ENCODE data around the gene S100A16. TPM values are rescaled to one million over a fixed set of nuclear protein-coding genes. Genes with fewer than 3 reads are reported as not detected.
"Not testable (repeated sequence)": the region's sequence is repeated elsewhere in the genome, so short reads cannot be mapped to it uniquely, and the experiment has no call there.

S100A16 gene
- total RNA-seq, 2 donors from 2014 or later: not detected

DNA sequence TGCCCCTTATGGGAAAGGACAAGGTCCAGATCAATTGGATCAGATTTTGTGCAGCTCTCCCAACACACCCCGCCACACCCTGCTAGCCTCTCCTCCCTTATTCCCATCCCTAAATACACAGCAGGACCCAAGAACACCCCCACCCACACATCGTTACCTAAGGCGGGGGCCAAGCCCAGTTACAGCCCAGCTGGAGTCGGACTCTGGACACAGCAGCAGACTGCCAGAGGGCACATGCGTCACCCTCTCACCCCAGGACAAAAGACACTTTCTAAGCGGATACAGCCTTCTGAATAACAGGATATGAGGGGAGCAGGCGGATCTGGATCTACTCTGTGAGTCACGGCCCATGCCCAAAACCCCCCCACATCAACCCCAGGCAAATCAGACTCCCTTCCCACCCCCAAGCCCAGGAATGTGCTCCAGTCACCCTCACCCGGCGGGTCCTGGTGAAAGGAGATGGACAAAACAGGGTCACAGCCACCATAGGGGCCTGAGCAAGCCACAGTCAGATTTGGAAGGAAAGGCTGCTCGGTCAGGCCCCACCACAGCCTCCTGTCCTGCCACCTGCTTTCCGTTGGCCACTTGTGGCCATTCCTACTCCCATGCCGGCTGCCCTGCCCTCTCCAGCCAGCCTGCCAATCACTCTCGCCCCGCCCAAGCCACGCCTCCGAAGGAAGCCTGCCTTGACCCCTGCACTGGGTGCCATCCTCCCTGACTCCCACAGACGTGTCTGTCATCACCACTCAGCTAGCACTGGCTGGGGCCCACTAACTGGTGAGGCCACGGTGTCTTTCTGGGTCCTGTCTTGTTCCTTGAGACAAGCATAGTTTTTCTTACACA lies 4.0 kb downstream of the S100A16 start:
- no peak for ATAC-seq (replicated peaks in 1 of 2)
- Mint-ChIP-seq H3K4me1 (ENCODE audit: low read depth) (no peaks in the 10 kb centered on the region), H3K27me3 (ENCODE audit: low read depth) (no peaks in the 10 kb centered on the region), H3K9me3 (no peaks in the 10 kb centered on the region), H3K36me3 (ENCODE audit: insufficient read depth in 2 of 2) (no peaks in the 10 kb centered on the region), H3K27ac (no peak overlapping the region), H3K4me3 (no peak overlapping the region)
- no peak for DNase-seq

DNA sequence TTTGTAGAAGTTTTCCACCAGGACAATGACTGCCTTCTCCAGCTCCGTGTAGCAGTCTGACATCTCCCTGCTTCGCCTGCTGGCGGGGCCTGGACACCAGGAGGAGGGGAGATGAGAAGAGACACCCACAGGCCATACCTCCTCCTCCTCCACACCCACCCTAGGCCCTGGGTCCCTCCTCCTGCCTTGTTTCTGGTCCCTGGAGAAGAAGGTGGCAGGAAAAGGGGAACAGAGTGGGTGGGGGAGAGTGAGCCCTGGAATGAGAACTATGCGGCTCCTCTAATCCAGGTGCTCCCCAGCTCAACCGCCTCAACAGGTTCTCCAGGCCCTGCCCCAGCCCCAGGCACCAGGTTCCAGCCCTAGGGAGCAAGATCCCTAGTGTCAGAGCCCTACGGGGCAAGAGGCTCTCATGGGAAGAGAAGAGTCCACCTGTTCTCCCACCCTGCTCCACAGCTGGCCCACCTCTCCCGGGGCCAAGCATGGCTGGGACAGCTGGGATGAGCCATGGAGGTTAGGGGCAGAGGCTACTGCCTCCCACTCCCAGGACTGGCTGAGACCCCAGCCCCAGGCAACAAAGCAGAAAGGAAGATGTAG lies 4.8 kb downstream of the S100A16 start:
- no peak overlapping the region for H3K4me3 Mint-ChIP-seq
- no peaks in the 10 kb centered on the region for H3K9me3 Mint-ChIP-seq
- H3K27me3 Mint-ChIP-seq (ENCODE audit: low read depth): no peaks in the 10 kb centered on the region
- H3K36me3 Mint-ChIP-seq (ENCODE audit: insufficient read depth in 2 of 2): no peaks in the 10 kb centered on the region
- H3K27ac Mint-ChIP-seq: no peak overlapping the region
- DNase-seq: no peak
- no peaks in the 10 kb centered on the region for H3K4me1 Mint-ChIP-seq (ENCODE audit: low read depth)
- ATAC-seq (replicated peaks in 1 of 2): no peak

DNA sequence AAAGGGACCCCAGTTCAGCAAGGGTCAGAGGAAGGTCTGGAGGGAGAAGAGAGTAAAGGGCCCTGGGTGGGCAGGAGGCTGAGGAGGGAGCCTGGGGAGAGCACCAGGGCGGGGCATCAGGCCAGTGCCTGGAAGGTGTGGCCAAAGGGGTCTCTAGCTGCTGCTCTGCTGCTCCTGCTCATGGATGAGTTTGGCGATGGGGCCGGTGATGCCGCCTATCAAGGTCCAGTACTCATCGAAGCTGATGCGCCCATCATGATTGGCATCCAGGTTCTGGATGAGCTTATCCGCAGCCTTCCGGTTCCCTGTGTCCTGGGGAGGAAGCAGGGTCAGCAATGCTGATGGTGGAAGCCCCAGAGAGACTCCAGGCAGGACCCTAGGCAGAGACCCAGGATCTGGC lies 5.6 kb downstream of the S100A16 start:
- ATAC-seq (replicated peaks in 1 of 2) (no peak), DNase-seq (no peak)
- no peak overlapping the region for H3K4me3 Mint-ChIP-seq
- no peaks in the 10 kb centered on the region for H3K27me3 Mint-ChIP-seq (ENCODE audit: low read depth)
- H3K36me3 Mint-ChIP-seq (ENCODE audit: insufficient read depth in 2 of 2): no peaks in the 10 kb centered on the region
- no peak overlapping the region for H3K27ac Mint-ChIP-seq
- no peaks in the 10 kb centered on the region for H3K9me3 Mint-ChIP-seq
- H3K4me1 Mint-ChIP-seq (ENCODE audit: low read depth): no peaks in the 10 kb centered on the region

GRCh38 chr1:153606194-153606593 lies 6.7 kb downstream of the S100A16 start:
- no peaks in the 10 kb centered on the region for H3K27me3 Mint-ChIP-seq (ENCODE audit: low read depth)
- H3K4me1 Mint-ChIP-seq (ENCODE audit: low read depth): no peaks in the 10 kb centered on the region
- no peaks in the 10 kb centered on the region for H3K36me3 Mint-ChIP-seq (ENCODE audit: insufficient read depth in 2 of 2)
- H3K27ac Mint-ChIP-seq: no peak overlapping the region
- H3K9me3 Mint-ChIP-seq: no peaks in the 10 kb centered on the region
- no peak overlapping the region for H3K4me3 Mint-ChIP-seq
- ATAC-seq (replicated peaks in 1 of 2): no peak
- no peak for DNase-seq

GRCh38 chr1:153602749-153603148 lies 10.2 kb downstream of the S100A16 start:
- Mint-ChIP-seq H3K4me1 (ENCODE audit: low read depth) (peaks cover 13% of the 10 kb centered on the region), H3K27ac (no peak overlapping the region), H3K36me3 (ENCODE audit: insufficient read depth in 2 of 2) (no peaks in the 10 kb centered on the region), H3K27me3 (ENCODE audit: low read depth) (no peaks in the 10 kb centered on the region), H3K4me3 (no peak overlapping the region), H3K9me3 (no peaks in the 10 kb centered on the region)
- DNase-seq: no peak
- ATAC-seq (replicated peaks in 1 of 2): no peak

GRCh38 chr1:153599847-153600246 lies 13.1 kb downstream of the S100A16 start:
- Mint-ChIP-seq H3K36me3 (ENCODE audit: insufficient read depth in 2 of 2) (no peaks in the 10 kb centered on the region), H3K9me3 (no peaks in the 10 kb centered on the region), H3K4me1 (ENCODE audit: low read depth) (peaks cover 24% of the 10 kb centered on the region), H3K4me3 (no peak overlapping the region), H3K27ac (no peak overlapping the region), H3K27me3 (ENCODE audit: low read depth) (no peaks in the 10 kb centered on the region)
- DNase-seq: no peak
- no peak for ATAC-seq (replicated peaks in 1 of 2)

DNA sequence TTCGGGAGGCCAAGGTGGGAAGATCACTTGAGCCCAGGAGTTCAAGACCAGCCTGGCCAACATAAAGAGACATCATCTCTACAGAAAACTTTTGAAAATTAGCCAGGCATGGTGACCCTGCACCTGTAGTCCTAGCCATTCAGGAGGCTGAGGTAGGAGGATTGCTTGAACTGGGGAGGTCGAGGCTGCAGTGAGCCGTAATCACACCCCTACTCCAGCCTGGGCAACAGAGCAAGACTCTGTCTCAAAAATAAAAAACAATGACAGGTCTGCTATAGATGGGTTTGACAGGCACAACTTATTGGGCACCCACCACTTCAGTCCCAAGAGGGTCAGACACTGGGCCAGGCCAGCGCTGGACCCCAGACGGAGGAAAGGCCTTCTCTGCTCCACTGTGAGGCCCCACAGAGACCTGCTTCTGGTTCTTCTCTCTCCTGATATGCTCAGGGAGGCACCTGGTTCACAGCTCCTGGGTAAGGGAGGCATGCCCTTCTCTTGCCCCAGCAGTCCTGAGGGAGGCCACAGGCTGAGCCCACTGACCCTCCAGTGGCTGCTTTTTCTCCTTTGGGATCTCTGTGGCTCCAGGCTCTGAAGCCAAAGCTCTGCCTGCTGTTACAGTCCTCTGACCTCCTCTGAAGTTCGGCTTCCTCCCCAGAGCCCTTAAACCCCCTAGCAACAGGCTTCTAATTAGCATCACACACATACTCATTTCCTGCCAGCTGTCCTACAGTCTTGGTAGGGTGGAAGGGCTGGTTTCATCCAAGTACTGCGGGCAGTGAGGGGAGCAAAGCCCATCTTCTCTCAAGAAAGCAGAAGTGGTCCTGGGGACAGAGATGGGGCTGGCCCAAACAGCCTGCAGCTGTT lies 14.4 kb downstream of the S100A16 start:
- Mint-ChIP-seq H3K9me3 (no peaks in the 10 kb centered on the region), H3K27ac (peak overlapping the region; percentile 23), H3K4me3 (peak overlapping the region; percentile 20 to 41), H3K36me3 (ENCODE audit: insufficient read depth in 2 of 2) (no peaks in the 10 kb centered on the region), H3K4me1 (ENCODE audit: low read depth) (peaks cover 24% of the 10 kb centered on the region), H3K27me3 (ENCODE audit: low read depth) (no peaks in the 10 kb centered on the region)
- ATAC-seq (replicated peaks in 1 of 2): peak; percentile 67 to 74
- DNase-seq: peak; percentile 14 to 32

GRCh38 chr1:153597206-153597605 lies 15.7 kb downstream of the S100A16 start:
- Mint-ChIP-seq H3K9me3 (no peaks in the 10 kb centered on the region), H3K27me3 (ENCODE audit: low read depth) (no peaks in the 10 kb centered on the region), H3K4me3 (peak overlapping the region; percentile 35 to 51), H3K27ac (peak overlapping the region; percentile 70), H3K36me3 (ENCODE audit: insufficient read depth in 2 of 2) (no peaks in the 10 kb centered on the region), H3K4me1 (ENCODE audit: low read depth) (peaks cover 24% of the 10 kb centered on the region)
- ATAC-seq (replicated peaks in 1 of 2) (peak; percentile 97 to 99), DNase-seq (peak; percentile 33 to 38)

- Mint-ChIP-seq H3K27ac (no peak overlapping the region), H3K36me3 (ENCODE audit: insufficient read depth in 2 of 2) (no peaks in the 10 kb centered on the region), H3K27me3 (ENCODE audit: low read depth) (no peaks in the 10 kb centered on the region), H3K4me3 (no peak overlapping the region), H3K4me1 (ENCODE audit: low read depth) (peaks cover 11% of the 10 kb centered on the region), H3K9me3 (no peaks in the 10 kb centered on the region)
- ATAC-seq (replicated peaks in 1 of 2): no peak
- DNase-seq: no peak
Observed at GRCh38 chr1:153592748-153593147, 20.2 kb downstream of the S100A16 start.

DNA sequence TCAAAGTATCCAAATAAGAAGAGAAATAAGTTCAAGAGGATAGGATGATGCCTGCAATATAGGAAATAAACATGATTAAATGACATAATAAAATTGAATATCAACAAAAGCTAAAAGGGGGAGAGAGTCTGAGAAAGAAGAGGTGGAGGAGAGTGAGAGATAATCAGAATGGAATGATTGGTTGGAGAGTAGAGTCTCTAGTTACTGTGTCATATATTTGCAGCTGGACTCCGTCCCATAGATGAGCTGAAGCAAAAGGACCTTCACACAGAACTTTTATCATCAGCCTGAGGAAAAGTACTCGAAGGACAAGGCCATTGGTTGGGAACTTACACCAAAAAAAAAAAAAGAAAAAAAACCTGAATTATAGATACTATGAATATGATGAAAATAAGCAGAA lies 24.5 kb downstream of the S100A16 start:
- Mint-ChIP-seq H3K9me3 (no peaks in the 10 kb centered on the region), H3K4me1 (ENCODE audit: low read depth) (no peaks in the 10 kb centered on the region), H3K36me3 (ENCODE audit: insufficient read depth in 2 of 2) (no peaks in the 10 kb centered on the region)

DNA sequence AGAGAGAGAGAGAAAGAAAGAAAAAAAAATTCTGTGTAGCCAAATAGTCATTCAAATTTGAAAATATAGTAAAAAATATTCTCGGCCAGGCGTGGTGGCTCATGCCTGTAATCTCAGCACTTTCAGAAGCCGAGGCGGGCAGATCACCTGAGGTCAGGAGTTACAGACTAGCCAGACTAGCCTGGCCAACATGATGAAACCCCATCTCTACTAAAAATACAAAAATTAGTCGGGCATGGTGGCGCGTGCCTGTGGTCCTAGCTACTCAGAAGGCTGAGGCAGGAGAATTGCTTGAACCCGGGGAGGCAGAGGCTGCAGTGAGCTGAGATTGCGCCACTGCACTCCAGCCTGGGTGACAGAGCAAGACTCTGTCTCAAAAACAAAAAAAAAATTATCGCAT lies 24.9 kb downstream of the S100A16 start:
- H3K4me3 Mint-ChIP-seq; H3K27ac Mint-ChIP-seq; H3K4me1 Mint-ChIP-seq (ENCODE audit: low read depth); DNase-seq; H3K27me3 Mint-ChIP-seq (ENCODE audit: low read depth); H3K9me3 Mint-ChIP-seq; H3K36me3 Mint-ChIP-seq (ENCODE audit: insufficient read depth in 2 of 2); ATAC-seq (replicated peaks in 1 of 2): not testable (repeated sequence)

More for the DNA sequence above, 24.5 kb downstream of the S100A16 start:
- DNase-seq (no peak), ATAC-seq (replicated peaks in 1 of 2) (no peak)
- H3K27me3 Mint-ChIP-seq (ENCODE audit: low read depth): peaks cover 7% of the 10 kb centered on the region
- peak overlapping the region; percentile 2 for H3K27ac Mint-ChIP-seq
- H3K4me3 Mint-ChIP-seq: no peak overlapping the region

DNA sequence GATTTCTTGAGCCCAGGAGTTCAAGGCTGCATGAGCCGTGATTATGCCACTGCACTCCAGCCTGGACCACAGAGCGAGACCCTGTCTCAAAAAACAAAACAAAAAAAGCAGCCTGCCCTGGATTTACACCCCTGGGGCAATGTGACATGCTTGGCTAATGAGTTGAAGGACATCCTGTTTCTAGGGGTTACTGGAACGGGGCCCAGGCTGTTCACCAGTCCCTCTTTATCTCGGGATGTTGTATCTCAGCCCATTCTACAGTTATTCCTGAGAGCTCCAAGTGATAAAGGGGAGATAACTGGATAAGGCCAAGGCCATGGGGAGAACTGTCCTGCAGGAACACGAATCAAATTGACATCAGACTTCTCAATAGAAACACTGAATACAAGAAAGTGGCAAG lies 25.6 kb downstream of the S100A16 start:
- no peak overlapping the region for H3K4me3 Mint-ChIP-seq
- no peaks in the 10 kb centered on the region for H3K9me3 Mint-ChIP-seq
- ATAC-seq (replicated peaks in 1 of 2): no peak
- no peaks in the 10 kb centered on the region for H3K36me3 Mint-ChIP-seq (ENCODE audit: insufficient read depth in 2 of 2)
- no peak overlapping the region for H3K27ac Mint-ChIP-seq
- H3K4me1 Mint-ChIP-seq (ENCODE audit: low read depth): no peaks in the 10 kb centered on the region
- H3K27me3 Mint-ChIP-seq (ENCODE audit: low read depth): peaks cover 7% of the 10 kb centered on the region
- no peak for DNase-seq

DNA sequence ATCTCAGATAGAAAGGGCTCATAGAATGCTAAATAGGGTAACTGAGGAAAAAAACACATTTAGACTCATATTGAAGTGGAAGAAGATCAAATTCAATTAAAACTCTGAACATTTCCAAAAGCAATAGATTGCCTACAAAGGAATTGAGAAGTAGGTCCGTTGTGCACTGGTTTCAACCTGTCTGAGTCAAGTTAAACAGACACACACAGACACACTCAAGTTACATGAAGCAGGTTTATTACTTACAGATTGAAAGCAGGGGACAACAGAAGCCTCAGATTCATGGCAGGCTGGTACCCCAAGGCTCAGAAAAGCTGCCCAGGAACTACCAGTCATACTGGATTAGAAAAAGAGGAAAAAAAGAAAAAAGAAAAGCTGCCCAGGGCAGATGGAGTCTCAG lies 26.6 kb downstream of the S100A16 start:
- no peak overlapping the region for H3K27ac Mint-ChIP-seq
- no peak for DNase-seq
- H3K27me3 Mint-ChIP-seq (ENCODE audit: low read depth): peaks cover 7% of the 10 kb centered on the region
- H3K4me3 Mint-ChIP-seq: no peak overlapping the region
- no peak for ATAC-seq (replicated peaks in 1 of 2)
- no peaks in the 10 kb centered on the region for H3K4me1 Mint-ChIP-seq (ENCODE audit: low read depth)
- no peaks in the 10 kb centered on the region for H3K36me3 Mint-ChIP-seq (ENCODE audit: insufficient read depth in 2 of 2)
- H3K9me3 Mint-ChIP-seq: no peaks in the 10 kb centered on the region

All from activated T-cell treated with anti-CD3 and anti-CD28 coated beads, Interleukin-2, amount 50 U/mL, for 72 hours (primary cell).